HG03039 (cell line): ENCODE data around the gene GPR171.

Experiments
- ATAC-seq: cut with Tn5 transposase; IDR thresholded peaks from one replicate; pipeline ENCODE4 v1.9.1; 2021; ENCODE audit warnings: mild to moderate bottlenecking, moderate library complexity; ENCODE audit not compliant: unreplicated experiment

The GPR171 gene

GRCh38 chr3:151214459-151214858, 11.4 kb upstream of the GPR171 start:
- ATAC-seq, result no peak

DNA sequence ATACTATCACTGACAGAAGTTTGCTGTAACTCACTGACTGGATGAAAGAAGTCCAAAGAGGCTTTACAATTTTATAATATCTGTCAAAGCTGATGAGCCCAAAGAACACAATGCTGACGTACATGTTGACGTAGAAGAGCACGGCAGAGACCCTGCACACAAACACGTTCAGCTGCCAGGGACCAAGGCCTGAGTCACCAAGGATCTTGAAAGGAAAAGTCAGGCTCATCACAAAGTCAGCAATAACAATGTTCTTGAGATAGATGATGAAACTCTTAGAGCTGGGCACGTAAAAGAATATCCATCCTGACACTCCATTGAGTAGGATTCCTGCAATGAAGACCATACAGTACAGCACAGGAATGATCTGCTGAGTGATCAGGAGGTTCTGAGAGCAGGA, 10.9 kb upstream of the GPR171 start:
- ATAC-seq, result no peak

- ATAC-seq, result no peak
These were observed 10.1 kb upstream of the GPR171 start for GRCh38 chr3:151213151-151213550.

GRCh38 chr3:151210676-151211381, 7.8 kb upstream of the GPR171 start:
- no peak for ATAC-seq

DNA sequence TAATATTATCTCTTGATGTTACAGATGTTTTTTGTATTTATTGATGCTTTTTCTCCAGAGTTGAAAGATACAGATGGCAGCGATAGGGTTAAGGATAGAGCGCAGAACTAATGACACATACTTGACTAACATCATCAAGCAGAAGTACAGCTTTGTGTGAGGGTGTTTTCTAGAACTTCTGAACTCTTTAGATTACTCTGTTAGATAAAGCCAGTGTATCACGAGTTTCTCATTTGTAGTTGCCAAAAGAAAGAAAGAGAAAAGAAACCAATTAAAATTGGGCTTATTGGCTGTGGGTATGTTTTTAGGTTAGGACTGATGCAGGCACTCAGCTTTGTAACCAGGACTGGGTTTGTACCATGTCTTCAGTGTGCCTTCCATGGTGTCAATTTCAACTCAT, 6.6 kb upstream of the GPR171 start:
- ATAC-seq, result no peak

- no peak for ATAC-seq
These were observed 3.2 kb upstream of the GPR171 start for GRCh38 chr3:151206201-151206600.

- no peak for ATAC-seq
These were observed 2.5 kb upstream of the GPR171 start for GRCh38 chr3:151205482-151205881.

DNA sequence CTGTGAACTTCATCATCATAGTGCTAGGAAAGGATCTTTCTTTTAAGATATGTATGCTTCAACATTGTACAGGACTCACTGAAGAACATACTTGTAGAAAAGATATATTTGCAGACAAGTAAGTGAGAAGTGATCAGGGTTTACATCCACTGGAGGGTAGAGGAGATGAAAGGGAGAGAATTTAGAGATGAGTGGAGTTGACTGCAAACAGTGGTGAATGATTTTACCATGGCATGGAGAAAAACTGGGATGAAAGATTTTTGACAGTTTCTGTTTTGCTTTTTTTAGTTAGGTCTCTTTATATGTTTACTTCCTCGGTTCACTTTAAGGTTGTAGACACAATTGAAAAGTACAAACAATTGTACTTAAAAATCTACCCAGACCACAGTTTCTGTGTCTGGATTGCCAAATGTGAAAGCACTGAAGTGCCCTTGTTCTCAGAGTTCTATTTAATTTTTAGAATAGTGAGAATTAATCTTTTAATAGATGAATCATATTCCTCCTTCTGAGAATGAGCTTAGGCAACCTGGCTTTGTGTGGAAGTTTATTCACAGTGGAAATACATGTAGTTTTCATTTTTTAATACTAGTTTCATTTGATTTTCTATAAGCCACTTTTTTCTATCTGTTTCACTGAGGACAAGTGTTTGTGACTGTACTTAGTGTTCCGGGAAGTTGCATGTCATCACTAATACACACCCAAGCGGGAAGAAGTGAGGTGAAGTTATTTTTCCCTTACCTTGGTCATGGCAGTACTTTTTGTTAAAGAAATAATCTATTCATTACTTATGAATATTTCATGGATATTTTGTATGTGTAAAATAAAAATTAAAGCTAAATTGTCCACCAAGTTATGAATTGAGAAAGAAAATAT, 1.8 kb upstream of the GPR171 start:
- no peak for ATAC-seq

- ATAC-seq, result no peak
These were observed 1.8 kb downstream of the GPR171 start for GRCh38 chr3:151201051-151201730.

DNA sequence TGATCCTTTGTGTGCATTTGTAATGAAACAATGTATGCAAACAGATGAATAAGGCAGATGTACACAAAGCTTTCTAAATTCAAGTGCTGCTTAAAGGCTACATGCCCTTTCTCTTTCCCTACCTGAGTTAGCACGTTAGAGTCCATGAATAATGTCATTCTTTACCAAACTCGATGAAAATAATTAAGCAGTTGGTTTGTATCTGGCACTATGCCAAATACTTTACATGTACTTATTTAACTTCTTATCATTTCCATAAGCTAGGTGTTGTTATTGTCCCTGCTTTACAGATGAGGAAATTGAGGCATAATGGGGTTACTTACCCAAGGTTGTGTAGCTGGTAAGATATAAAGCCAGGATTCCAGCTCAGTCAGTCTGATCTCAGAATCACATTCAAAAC, 2.4 kb downstream of the GPR171 start:
- ATAC-seq, result no peak

DNA sequence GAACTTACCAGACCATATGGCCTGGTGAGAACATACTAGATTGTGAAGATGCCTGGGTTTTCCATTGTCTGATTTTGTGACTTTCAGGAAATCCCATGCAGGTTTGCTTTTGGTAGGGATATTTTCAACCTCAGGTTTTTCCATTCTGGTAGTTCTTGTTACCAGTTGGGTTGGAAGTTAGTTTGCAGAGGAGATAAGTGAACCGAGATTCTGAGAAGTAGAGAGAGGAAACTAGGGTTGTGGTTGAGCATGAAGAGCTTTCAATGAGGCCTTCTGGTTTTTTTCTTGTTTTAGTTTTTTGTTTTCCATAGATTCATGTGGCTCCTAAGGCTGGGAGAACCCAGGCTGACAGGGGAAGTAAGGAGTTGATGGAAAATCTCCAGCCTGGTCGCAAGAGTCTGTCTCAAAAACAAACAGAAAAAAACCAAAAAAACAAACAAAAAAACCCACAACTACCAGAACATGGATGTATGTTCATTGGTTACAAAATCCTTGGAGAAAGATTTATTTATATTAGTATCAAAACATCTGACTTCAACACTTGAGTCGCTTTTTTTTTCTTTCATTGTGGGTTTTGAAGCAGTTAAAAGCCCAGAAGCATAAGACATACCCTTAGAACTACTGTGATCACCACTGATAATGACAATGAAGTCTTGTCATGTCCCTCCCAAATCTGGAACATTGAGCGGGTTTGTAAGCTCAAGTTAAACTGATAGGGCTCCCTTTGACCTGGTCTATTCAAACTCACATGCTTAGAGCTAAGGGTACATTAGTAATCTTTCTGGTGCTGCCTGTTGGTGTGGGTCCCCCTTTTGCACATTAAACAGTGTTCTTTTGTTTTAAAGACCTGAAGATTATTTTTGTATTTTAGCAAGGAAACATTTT, 3.2 kb downstream of the GPR171 start:
- ATAC-seq, result no peak

GRCh38 chr3:151198849-151199248, 4.2 kb downstream of the GPR171 start:
- no peak for ATAC-seq

DNA sequence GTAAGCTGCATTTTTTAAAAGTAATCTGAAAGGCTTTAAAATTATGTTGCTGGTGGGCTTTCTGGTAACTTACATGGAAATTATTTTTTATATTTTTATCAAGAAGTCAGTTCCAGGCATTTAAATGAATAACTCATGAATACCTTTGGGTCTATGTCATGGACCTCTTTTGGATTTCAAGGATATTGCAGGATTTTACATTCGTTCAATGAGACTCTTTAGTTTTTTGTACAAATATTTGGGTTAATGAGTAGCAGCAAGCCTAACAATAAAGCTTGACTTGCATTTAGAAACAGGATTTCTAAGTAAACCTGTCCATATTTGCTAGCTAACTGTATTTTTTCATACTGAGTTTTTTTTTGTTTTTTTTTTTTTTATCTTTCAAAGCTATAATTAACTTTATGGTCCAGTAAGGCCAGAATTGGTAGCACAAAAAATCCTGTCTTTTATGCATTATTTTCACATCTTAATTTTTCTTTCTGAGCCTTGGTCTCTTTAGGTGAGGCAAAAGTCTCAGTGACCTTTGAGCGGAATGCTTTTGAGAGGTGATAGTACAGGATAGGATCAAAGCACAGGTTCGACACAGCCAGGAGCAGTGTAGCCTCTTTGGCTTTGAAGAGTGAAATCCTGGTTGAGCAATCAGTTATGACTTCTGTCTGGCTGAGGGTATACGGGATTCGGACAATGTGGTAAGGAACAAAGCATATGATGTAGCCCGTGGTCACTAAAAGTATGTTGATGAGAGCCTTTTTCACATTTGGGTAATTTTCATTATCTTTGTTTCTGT, 4.8 kb downstream of the GPR171 start:
- no peak for ATAC-seq

GRCh38 chr3:151197228-151197627, 5.8 kb downstream of the GPR171 start:
- no peak for ATAC-seq

- no peak for ATAC-seq
These were observed 6.6 kb downstream of the GPR171 start for GRCh38 chr3:151196434-151196833.

GRCh38 chr3:151195826-151196225, 7.2 kb downstream of the GPR171 start:
- no peak for ATAC-seq

DNA sequence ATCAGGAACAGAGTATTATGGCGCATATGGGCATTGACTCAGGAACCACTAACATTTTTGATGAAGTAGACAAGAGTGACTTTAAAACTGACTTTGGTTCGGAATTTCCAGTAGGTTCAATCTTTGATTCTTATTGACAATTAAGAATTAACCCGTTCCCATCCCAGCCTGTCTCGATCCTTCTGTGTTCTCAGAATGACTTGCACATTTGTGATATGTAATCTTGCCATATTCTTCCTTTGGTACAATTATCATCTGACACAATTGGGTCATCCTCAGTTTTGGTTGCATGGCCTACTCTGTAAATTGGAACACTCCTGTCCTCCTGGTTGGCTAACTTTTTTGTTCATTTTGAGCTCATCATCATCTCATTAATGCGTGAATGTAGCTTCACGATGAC, 10.5 kb downstream of the GPR171 start:
- no peak for ATAC-seq

- no peak for ATAC-seq
These were observed 11.9 kb downstream of the GPR171 start for GRCh38 chr3:151191095-151191494.

GRCh38 chr3:151183265-151183671, 19.7 kb downstream of the GPR171 start:
- ATAC-seq, result no peak
